Sigmoid colon (tissue), 4 donors: ENCODE measurements around the gene C1QTNF4.
"Not testable (repeated sequence)": the region's sequence is repeated elsewhere in the genome, so short reads cannot be mapped to it uniquely, and the experiment has no call there.

Source experiments
- EP300 ChIP-seq, 4 donors: sonication (generic); formaldehyde crosslinking; IDR thresholded peaks; one replicate each; pipeline ENCODE4 v1.6.1; 2017; ENCODE audit warnings: antibody characterized with exemption in 4 of 4
- POLR2AphosphoS5 ChIP-seq, 4 donors: sonication (generic); formaldehyde crosslinking; IDR thresholded peaks; one replicate each; pipeline ENCODE4 v1.6.1; 2017; ENCODE audit warnings: antibody characterized with exemption in 4 of 4
- TF ChIP-seq, protein P1 (sequence below), 4 experiments: fragments of 450-650 bp in 3 of 4; fragments of 200-600 bp in 1 of 4; IDR thresholded peaks; one replicate each; pipeline ENCODE4 v1.5.1; 2016 to 2019; ENCODE audit warnings: antibody characterized with exemption in 4 of 4, mild to moderate bottlenecking in 3 of 4, moderate library complexity in 2 of 4

DNA sequence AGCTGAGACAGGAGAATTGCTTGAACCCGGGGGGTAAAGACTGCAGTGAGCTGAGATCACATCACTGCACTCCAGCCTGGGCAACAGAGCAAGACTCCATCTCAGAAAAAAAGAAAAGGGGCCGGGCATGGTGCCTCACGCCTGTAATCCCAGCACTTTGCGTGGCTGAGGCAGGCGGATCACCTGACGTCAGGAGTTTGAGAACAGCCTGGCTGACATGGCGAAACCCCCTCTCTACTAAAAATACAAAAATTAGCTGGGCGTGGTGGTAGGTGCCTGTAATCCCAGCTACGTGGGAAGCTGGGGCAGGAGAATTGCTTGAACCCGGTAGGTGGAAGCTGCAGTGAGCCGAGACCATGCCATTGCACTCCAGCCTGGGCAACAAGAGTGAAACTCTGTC is 42.1 kb upstream of the C1QTNF4 start:
- TF ChIP-seq, protein P1, sequence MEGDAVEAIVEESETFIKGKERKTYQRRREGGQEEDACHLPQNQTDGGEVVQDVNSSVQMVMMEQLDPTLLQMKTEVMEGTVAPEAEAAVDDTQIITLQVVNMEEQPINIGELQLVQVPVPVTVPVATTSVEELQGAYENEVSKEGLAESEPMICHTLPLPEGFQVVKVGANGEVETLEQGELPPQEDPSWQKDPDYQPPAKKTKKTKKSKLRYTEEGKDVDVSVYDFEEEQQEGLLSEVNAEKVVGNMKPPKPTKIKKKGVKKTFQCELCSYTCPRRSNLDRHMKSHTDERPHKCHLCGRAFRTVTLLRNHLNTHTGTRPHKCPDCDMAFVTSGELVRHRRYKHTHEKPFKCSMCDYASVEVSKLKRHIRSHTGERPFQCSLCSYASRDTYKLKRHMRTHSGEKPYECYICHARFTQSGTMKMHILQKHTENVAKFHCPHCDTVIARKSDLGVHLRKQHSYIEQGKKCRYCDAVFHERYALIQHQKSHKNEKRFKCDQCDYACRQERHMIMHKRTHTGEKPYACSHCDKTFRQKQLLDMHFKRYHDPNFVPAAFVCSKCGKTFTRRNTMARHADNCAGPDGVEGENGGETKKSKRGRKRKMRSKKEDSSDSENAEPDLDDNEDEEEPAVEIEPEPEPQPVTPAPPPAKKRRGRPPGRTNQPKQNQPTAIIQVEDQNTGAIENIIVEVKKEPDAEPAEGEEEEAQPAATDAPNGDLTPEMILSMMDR (IDR thresholded peaks at IDR 0.05), result not testable (repeated sequence)
- TF ChIP-seq EP300, POLR2AphosphoS5 (IDR thresholded peaks at IDR 0.05): not testable (repeated sequence)
